PC-9 (cell line): ENCODE results near the gene POLD1. TPM values are rescaled to one million over a fixed set of nuclear protein-coding genes. Genes with fewer than 3 reads are reported as not detected.

Source experiments
- BruUV-seq: library from RNA; stranded (reverse); fragments of 400-500 nt; replicated peaks from 2 replicates; lab custom pipeline; 2021; lab: Mats Ljungman, UMichigan
- CTCF ChIA-PET: fragments of 300-600 bp; sonication (Branson Sonifier 250); formaldehyde crosslinking; loops from one replicate; lab custom pipeline; 2022; ENCODE audit warnings: antibody characterized with exemption; lab: Charles Lee
- POLR2A ChIA-PET: fragments of 300-600 bp; sonication (Branson Sonifier 250); formaldehyde crosslinking; loops from one replicate; lab custom pipeline; 2022; ENCODE audit warnings: antibody characterized with exemption; ENCODE audit not compliant: unreplicated experiment; lab: Charles Lee
- DNase-seq, 2 experiments: peaks; one replicate each; pipeline versions ENCODE4 v3.0.0 to v3.0.0-alpha.2; 2015 to 2022; ENCODE audit warnings: mixed read lengths in 1 of 2
- H2AFZ ChIP-seq: fragments of 200-600 bp; sonication (generic); 2 replicates; pipeline ENCODE4 v1.8.1; 2017; ENCODE audit warnings: antibody characterized with exemption
- H3F3A ChIP-seq: fragments of 200-600 bp; sonication (generic); 2 replicates; pipeline ENCODE4 v1.8.1; 2017; ENCODE audit warnings: antibody characterized with exemption, mild to moderate bottlenecking, low read depth; ENCODE audit not compliant: insufficient read depth
- H3K27ac ChIP-seq: fragments of 200-600 bp; sonication (generic); 2 replicates; pipeline ENCODE4 v1.6.1; 2016; ENCODE audit warnings: mixed run types
- H3K27me3 ChIP-seq: fragments of 200-600 bp; sonication (generic); 2 replicates; pipeline ENCODE4 v1.6.1; 2016; ENCODE audit warnings: low read depth, mixed run types; ENCODE audit not compliant: insufficient read depth
- H3K36me3 ChIP-seq: fragments of 200-600 bp; sonication (generic); 2 replicates; pipeline ENCODE4 v1.6.1; 2016; ENCODE audit warnings: low read depth, mixed run types
- H3K4me1 ChIP-seq: fragments of 200-600 bp; sonication (generic); replicated peaks from 2 replicates; pipeline ENCODE4 v1.6.1; 2016; ENCODE audit warnings: mixed run types; ENCODE audit not compliant: insufficient read depth
- H3K4me2 ChIP-seq: fragments of 200-600 bp; sonication (generic); 2 replicates; pipeline ENCODE4 v1.6.1; 2017; ENCODE audit warnings: mixed run types
- H3K4me3 ChIP-seq: fragments of 200-600 bp; sonication (generic); 2 replicates; pipeline ENCODE4 v1.6.1; 2016; ENCODE audit warnings: mixed run types
- H3K79me2 ChIP-seq: fragments of 200-600 bp; sonication (generic); 2 replicates; pipeline ENCODE4 v1.6.1; 2017; ENCODE audit warnings: low read depth, mixed run types
- H3K9me2 ChIP-seq: fragments of 200-600 bp; sonication (generic); 2 replicates; pipeline ENCODE4 v1.8.1; 2017; ENCODE audit warnings: mild to moderate bottlenecking; ENCODE audit not compliant: insufficient read depth
- H3K9me3 ChIP-seq: fragments of 200-600 bp; sonication (generic); 2 replicates; pipeline ENCODE4 v1.8.1; 2016; ENCODE audit warnings: low read depth; ENCODE audit not compliant: insufficient read depth
- H4K20me1 ChIP-seq: fragments of 200-600 bp; sonication (generic); 2 replicates; pipeline ENCODE4 v1.8.1; 2017; ENCODE audit not compliant: insufficient read depth
- EZH2 ChIP-seq: fragments of 200-600 bp; sonication (generic); IDR thresholded peaks from 2 replicates; pipeline ENCODE4 v1.8.0; 2017; ENCODE audit warnings: antibody characterized with exemption, low read depth
- intact Hi-C: fragments of 100-400 bp; cut with micrococcal nuclease; formaldehyde crosslinking; loops from one replicate; pipeline ENCODE4 v1.10.0; 2022; ENCODE audit not compliant: unreplicated experiment
- total RNA-seq: library from RNA; stranded (reverse); gene quantifications from 2 replicates; pipeline ENCODE4 v1.2.3, GENCODE V29; 2021
- TF ChIP-seq, protein P1 (sequence below): fragments of 200-600 bp; sonication (generic); conservative IDR thresholded peaks from 2 replicates; pipeline ENCODE4 v1.6.1; 2017; ENCODE audit warnings: mixed run types, antibody characterized with exemption, mild to moderate bottlenecking, moderate library complexity

Gene POLD1
- total RNA-seq, 1 experiment from 2014 or later, result 101 TPM

GRCh38 chr19:50409347-50409746, 25.2 kb downstream of the POLD1 start:
- ChIA-PET CTCF (no interaction called here), POLR2A (no interaction called here)
- Histone ChIP-seq H3F3A (peaks cover 21% of the 10 kb centered on the region; the same call in 1 of the 2 replicates), H4K20me1 (no peaks in the 10 kb centered on the region), H3K4me3 (no peak overlapping the region), H3K4me2 (no peak overlapping the region), H2AFZ (no peak overlapping the region), H3K9me3 (no peaks in the 10 kb centered on the region), H3K9me2 (no peaks in the 10 kb centered on the region), H3K79me2 (no peaks in the 10 kb centered on the region), H3K27ac (no peak overlapping the region), H3K27me3 (no peaks in the 10 kb centered on the region), H3K4me1 (no peaks in the 10 kb centered on the region), H3K36me3 (0 out of 2 replicates have a peak, but pooled peaks cover 15% of the 10 kb centered on the region)
- BruUV-seq, result no TSS peak
- TF ChIP-seq EZH2, result no peak
- TF ChIP-seq, protein P1, sequence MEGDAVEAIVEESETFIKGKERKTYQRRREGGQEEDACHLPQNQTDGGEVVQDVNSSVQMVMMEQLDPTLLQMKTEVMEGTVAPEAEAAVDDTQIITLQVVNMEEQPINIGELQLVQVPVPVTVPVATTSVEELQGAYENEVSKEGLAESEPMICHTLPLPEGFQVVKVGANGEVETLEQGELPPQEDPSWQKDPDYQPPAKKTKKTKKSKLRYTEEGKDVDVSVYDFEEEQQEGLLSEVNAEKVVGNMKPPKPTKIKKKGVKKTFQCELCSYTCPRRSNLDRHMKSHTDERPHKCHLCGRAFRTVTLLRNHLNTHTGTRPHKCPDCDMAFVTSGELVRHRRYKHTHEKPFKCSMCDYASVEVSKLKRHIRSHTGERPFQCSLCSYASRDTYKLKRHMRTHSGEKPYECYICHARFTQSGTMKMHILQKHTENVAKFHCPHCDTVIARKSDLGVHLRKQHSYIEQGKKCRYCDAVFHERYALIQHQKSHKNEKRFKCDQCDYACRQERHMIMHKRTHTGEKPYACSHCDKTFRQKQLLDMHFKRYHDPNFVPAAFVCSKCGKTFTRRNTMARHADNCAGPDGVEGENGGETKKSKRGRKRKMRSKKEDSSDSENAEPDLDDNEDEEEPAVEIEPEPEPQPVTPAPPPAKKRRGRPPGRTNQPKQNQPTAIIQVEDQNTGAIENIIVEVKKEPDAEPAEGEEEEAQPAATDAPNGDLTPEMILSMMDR, result no peak
- DNase-seq, result no peak
- intact Hi-C loops, result no loop called here

GRCh38 chr19:50410109-50410508, 26.0 kb downstream of the POLD1 start:
- Histone ChIP-seq H3K4me1 (no peaks in the 10 kb centered on the region), H3K9me2 (no peaks in the 10 kb centered on the region), H3K27me3 (no peaks in the 10 kb centered on the region), H3K27ac (no peak overlapping the region), H3K4me3 (no peak overlapping the region), H3F3A (peaks cover 21% of the 10 kb centered on the region; the same call in 1 of the 2 replicates), H3K79me2 (no peaks in the 10 kb centered on the region), H4K20me1 (no peaks in the 10 kb centered on the region), H2AFZ (no peak overlapping the region), H3K4me2 (no peak overlapping the region), H3K36me3 (0 out of 2 replicates have a peak, but pooled peaks cover 15% of the 10 kb centered on the region), H3K9me3 (no peaks in the 10 kb centered on the region)
- ChIA-PET CTCF (no interaction called here), POLR2A (no interaction called here)
- BruUV-seq, result no TSS peak
- intact Hi-C loops, result no loop called here
- TF ChIP-seq, protein P1, result no peak
- TF ChIP-seq EZH2, result no peak
- DNase-seq, result no peak

GRCh38 chr19:50412419-50412818, 28.3 kb downstream of the POLD1 start:
- ChIA-PET POLR2A (no interaction called here), CTCF (no interaction called here)
- H3F3A ChIP-seq, result peaks cover 21% of the 10 kb centered on the region; the same call in 1 of the 2 replicates
- intact Hi-C loops, result no loop called here
- no peak overlapping the region for H3K4me2 ChIP-seq
- no peaks in the 10 kb centered on the region for H3K79me2 ChIP-seq
- no peak overlapping the region for H3K27ac ChIP-seq
- no peaks in the 10 kb centered on the region for H3K27me3 ChIP-seq
- no peaks in the 10 kb centered on the region for H3K36me3 ChIP-seq
- BruUV-seq, result no TSS peak
- no peaks in the 10 kb centered on the region for H3K4me1 ChIP-seq
- no peak for DNase-seq
- H4K20me1 ChIP-seq, result no peaks in the 10 kb centered on the region
- no peak overlapping the region for H2AFZ ChIP-seq
- no peaks in the 10 kb centered on the region for H3K9me3 ChIP-seq
- TF ChIP-seq, protein P1, result no peak
- TF ChIP-seq EZH2, result no peak
- H3K4me3 ChIP-seq, result no peak overlapping the region
- no peaks in the 10 kb centered on the region for H3K9me2 ChIP-seq
